ENCODE data around the gene FRMD1.

FRMD1 gene

GRCh38 chr6:168093071-168093505, 14.1 kb upstream of the FRMD1 start:
- Histone ChIP-seq H3K36me3 (ENCODE audit: insufficient read depth, low read length) (no peaks in the 10 kb centered on the region), H3K9me3 (ENCODE audit: low read depth, low read length) (no peaks in the 10 kb centered on the region), H3K27ac (no peak overlapping the region), H3K4me3 (no peak overlapping the region), H3K9ac (ENCODE audit: insufficient read length) (no peak overlapping the region)
- TF ChIP-seq POLR2AphosphoS5 (IDR thresholded peaks at IDR 0.05; ENCODE audit: borderline replicate concordance, low read depth, low read length) (no peak), FOXP2 (optimal IDR thresholded peaks at IDR 0.05; ENCODE audit: control extremely low read depth, extremely low read length, insufficient read depth) (no peak), EZH2 (IDR thresholded peaks at IDR 0.05) (no peak)
- DNase-seq (ENCODE audit: low read depth, low spot score), result no peak

DNA sequence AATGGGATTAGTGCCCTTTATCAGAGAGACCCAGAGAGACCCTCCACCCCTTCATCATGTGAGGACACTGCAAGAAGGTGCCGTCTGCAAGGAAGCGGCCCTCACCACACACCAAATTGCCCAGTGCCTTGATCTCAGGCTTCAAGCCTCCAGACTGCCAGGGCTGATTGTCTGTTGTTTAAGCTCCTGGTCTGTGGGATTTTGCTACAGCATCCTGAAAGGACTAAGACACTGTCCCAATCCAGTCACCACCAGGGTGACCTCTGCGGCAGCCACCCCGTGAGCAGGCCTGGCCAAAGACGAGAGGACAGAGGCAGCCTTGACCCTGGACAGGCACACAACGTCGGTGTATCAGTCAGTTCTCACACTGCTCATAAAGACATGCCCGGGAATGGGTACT, 13.5 kb upstream of the FRMD1 start:
- Histone ChIP-seq H3K36me3 (ENCODE audit: insufficient read depth, low read length) (no peaks in the 10 kb centered on the region), H3K27ac (no peak overlapping the region), H3K9ac (ENCODE audit: insufficient read length) (no peak overlapping the region), H3K4me3 (no peak overlapping the region), H3K9me3 (ENCODE audit: low read depth, low read length) (no peaks in the 10 kb centered on the region)
- DNase-seq (ENCODE audit: low read depth, low spot score), result no peak
- TF ChIP-seq EZH2 (IDR thresholded peaks at IDR 0.05), result no peak
- TF ChIP-seq FOXP2 (optimal IDR thresholded peaks at IDR 0.05; ENCODE audit: control extremely low read depth, extremely low read length, insufficient read depth), result no peak
- TF ChIP-seq POLR2AphosphoS5 (IDR thresholded peaks at IDR 0.05; ENCODE audit: borderline replicate concordance, low read depth, low read length), result no peak

DNA sequence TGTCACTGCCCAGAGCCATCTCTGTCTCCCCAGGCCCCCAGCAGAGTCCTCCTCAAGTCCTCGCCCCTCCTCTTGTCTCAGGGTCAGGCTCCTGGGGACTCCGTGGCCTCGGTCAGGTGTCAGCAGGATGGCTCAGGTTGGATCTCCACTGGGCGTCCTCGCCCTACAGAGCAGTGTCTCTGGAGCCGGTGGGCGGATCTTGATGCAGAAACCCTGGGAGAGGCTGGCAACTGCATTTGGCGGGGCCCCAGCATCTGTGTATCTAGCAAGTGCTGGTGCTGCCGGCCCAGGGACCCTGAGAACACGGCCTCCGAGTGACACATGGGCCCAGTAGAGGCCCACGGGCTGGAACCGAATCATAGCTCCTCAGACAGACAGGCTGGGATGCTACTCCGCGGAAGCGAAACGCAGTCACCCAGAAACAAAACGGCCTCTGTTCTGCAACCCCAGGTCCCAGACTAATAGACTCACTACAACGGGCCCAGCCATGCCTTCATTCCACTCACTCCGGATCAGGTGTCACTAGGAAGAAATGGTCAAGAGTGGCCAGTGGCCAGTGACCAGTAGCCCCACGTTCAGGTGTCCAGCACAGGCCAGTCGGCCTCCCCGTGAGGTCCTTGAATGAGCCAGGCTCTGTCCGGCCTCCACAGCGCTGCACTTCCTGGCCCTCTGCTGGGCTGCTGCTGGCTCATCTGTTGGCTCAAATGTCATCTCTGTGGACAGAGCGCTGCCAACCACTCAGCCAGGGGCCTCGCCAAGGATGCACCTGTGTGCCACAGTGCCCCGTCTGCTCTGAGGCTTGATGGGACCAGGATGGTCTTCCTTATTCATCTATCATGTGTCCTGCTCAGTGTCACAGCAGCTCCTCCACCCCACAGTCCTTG, 12.6 kb upstream of the FRMD1 start:
- Histone ChIP-seq H3K9ac (ENCODE audit: insufficient read length) (no peak overlapping the region), H3K27ac (no peak overlapping the region), H3K36me3 (ENCODE audit: insufficient read depth, low read length) (no peaks in the 10 kb centered on the region), H3K4me3 (no peak overlapping the region), H3K9me3 (ENCODE audit: low read depth, low read length) (no peaks in the 10 kb centered on the region)
- TF ChIP-seq FOXP2 (optimal IDR thresholded peaks at IDR 0.05; ENCODE audit: control extremely low read depth, extremely low read length, insufficient read depth), result no peak
- TF ChIP-seq EZH2 (IDR thresholded peaks at IDR 0.05), result no peak
- TF ChIP-seq POLR2AphosphoS5 (IDR thresholded peaks at IDR 0.05; ENCODE audit: borderline replicate concordance, low read depth, low read length), result no peak
- no peak for DNase-seq (ENCODE audit: low read depth, low spot score)

GRCh38 chr6:168090706-168091105, 11.7 kb upstream of the FRMD1 start:
- no peak overlapping the region for H3K9ac ChIP-seq (ENCODE audit: insufficient read length)
- no peaks in the 10 kb centered on the region for H3K36me3 ChIP-seq (ENCODE audit: insufficient read depth, low read length)
- H3K9me3 ChIP-seq (ENCODE audit: low read depth, low read length), result no peaks in the 10 kb centered on the region
- H3K4me3 ChIP-seq, result no peak overlapping the region
- no peak overlapping the region for H3K27ac ChIP-seq
- TF ChIP-seq FOXP2 (optimal IDR thresholded peaks at IDR 0.05; ENCODE audit: control extremely low read depth, extremely low read length, insufficient read depth) (no peak), POLR2AphosphoS5 (IDR thresholded peaks at IDR 0.05; ENCODE audit: borderline replicate concordance, low read depth, low read length) (no peak), EZH2 (IDR thresholded peaks at IDR 0.05) (no peak)
- no peak for DNase-seq (ENCODE audit: low read depth, low spot score)

- Histone ChIP-seq H3K9me3 (ENCODE audit: low read depth, low read length) (no peaks in the 10 kb centered on the region), H3K4me3 (no peak overlapping the region), H3K36me3 (ENCODE audit: insufficient read depth, low read length) (no peaks in the 10 kb centered on the region), H3K9ac (ENCODE audit: insufficient read length) (no peak overlapping the region), H3K27ac (no peak overlapping the region)
- no peak for TF ChIP-seq POLR2AphosphoS5 (IDR thresholded peaks at IDR 0.05; ENCODE audit: borderline replicate concordance, low read depth, low read length)
- TF ChIP-seq FOXP2 (optimal IDR thresholded peaks at IDR 0.05; ENCODE audit: control extremely low read depth, extremely low read length, insufficient read depth), result no peak
- no peak for TF ChIP-seq EZH2 (IDR thresholded peaks at IDR 0.05)
- no peak for DNase-seq (ENCODE audit: low read depth, low spot score)
Measured at GRCh38 chr6:168090064-168090690, 11.2 kb upstream of the FRMD1 start.

DNA sequence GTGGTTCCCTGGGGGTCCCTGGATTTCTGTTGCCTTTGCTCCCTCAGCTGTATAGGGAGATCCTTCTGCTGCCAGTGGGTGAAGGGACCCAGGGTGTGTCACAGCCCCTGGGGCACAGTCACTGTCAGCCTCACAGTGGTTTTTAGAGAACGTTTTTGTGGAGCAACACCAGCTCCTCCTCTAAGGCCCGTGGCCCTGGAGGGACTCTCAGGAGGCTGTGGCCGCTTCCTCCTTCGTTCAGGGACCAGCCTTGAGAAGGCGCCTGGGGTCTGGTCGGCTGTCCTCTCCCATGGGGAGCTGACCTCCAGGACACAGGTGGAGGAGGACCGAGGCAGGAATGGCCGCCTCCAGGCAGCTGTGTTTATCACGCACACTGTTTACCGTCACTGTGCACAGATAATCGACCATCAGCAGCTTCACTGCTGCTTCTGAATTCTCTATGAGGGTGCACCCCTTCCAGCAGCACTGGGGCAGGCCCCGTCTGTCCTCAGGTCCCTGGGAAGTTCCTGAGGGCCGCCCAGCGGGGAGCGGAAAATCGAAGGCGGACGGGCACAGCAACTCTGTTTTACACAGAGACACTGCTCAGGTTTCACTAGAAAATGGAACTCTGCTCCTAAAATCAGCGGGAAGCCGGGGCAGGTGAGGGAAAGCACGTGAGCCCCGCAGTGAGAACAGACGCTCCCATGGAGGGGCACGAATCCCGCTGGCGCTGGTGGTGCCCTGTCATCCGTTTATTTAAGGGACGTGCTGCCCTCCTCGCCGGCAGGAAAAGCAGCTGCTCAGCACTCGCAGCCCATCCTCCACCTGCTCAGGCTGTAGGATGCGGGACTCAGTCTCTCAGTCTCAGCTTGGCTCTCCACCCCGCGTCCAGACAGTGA, 10.4 kb upstream of the FRMD1 start:
- TF ChIP-seq FOXP2 (optimal IDR thresholded peaks at IDR 0.05; ENCODE audit: control extremely low read depth, extremely low read length, insufficient read depth), result no peak
- no peak for TF ChIP-seq POLR2AphosphoS5 (IDR thresholded peaks at IDR 0.05; ENCODE audit: borderline replicate concordance, low read depth, low read length)
- no peak for TF ChIP-seq EZH2 (IDR thresholded peaks at IDR 0.05)
- DNase-seq (ENCODE audit: low read depth, low spot score), result no peak
- no peaks in the 10 kb centered on the region for H3K9me3 ChIP-seq (ENCODE audit: low read depth, low read length)
- H3K4me3 ChIP-seq, result no peak overlapping the region
- no peaks in the 10 kb centered on the region for H3K36me3 ChIP-seq (ENCODE audit: insufficient read depth, low read length)
- H3K9ac ChIP-seq (ENCODE audit: insufficient read length), result no peak overlapping the region
- H3K27ac ChIP-seq, result no peak overlapping the region

DNA sequence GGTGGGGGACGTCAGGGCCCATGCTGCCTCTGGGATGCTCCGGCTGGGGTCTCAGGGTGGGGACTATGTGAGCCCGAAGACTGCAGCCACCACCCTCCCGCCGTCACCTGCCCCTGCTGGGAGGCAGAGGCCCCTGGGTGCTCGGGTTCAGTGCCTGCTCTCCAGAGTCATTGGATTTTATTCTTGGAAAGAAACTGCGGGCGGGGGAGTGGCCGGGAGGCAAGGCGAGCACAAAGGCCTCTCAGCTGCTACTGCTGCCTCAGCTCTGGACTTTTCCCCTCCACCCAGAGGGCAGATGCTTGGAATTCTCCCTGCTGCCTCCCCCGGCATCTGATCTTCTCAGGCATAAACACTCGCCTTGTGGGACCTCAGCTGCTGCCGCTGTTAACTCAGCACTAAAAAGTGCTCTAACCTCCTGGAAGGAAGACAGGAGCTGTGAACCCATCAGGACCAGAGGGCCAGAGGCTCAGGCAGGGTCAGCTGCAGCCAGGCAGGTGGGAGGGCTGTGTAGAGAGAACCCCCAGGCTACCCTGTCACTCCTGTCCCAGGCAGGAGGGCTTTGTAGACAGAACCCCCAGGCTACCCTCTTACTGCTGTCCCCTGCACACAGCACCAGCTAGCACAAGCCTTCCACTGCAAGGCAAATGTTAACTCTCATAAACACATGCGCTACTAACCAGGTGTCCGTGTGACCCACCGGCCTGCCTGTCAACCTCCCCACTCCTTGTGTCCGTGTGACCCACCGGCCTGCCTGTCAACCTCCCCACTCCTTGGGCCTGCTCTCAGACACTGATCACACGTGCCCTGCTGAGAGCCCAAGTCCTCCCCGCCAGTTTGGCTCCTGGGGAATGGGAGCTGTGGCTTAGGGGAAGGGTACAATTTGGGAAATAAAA, 9.4 kb upstream of the FRMD1 start:
- no peak overlapping the region for H3K4me3 ChIP-seq
- H3K27ac ChIP-seq, result no peak overlapping the region
- H3K9ac ChIP-seq (ENCODE audit: insufficient read length), result no peak overlapping the region
- H3K9me3 ChIP-seq (ENCODE audit: low read depth, low read length), result no peaks in the 10 kb centered on the region
- TF ChIP-seq EZH2 (IDR thresholded peaks at IDR 0.05), result no peak
- no peak for TF ChIP-seq FOXP2 (optimal IDR thresholded peaks at IDR 0.05; ENCODE audit: control extremely low read depth, extremely low read length, insufficient read depth)
- TF ChIP-seq POLR2AphosphoS5 (IDR thresholded peaks at IDR 0.05; ENCODE audit: borderline replicate concordance, low read depth, low read length), result no peak
- DNase-seq (ENCODE audit: low read depth, low spot score), result no peak
- no peaks in the 10 kb centered on the region for H3K36me3 ChIP-seq (ENCODE audit: insufficient read depth, low read length)
